GM12872 (cell line): ENCODE results near the gene DENND6A.

Source experiments
- TF ChIP-seq, protein P1 (sequence below): IDR thresholded peaks from 3 replicates; pipeline ENCODE4 v1.5.1; 2011; ENCODE audit warnings: low read depth, mild to moderate bottlenecking, low read length, moderate library complexity; ENCODE audit not compliant: insufficient read depth

DENND6A gene

GRCh38 chr3:57598765-57599360 is 94.0 kb downstream of the DENND6A start:
- TF ChIP-seq, protein P1, sequence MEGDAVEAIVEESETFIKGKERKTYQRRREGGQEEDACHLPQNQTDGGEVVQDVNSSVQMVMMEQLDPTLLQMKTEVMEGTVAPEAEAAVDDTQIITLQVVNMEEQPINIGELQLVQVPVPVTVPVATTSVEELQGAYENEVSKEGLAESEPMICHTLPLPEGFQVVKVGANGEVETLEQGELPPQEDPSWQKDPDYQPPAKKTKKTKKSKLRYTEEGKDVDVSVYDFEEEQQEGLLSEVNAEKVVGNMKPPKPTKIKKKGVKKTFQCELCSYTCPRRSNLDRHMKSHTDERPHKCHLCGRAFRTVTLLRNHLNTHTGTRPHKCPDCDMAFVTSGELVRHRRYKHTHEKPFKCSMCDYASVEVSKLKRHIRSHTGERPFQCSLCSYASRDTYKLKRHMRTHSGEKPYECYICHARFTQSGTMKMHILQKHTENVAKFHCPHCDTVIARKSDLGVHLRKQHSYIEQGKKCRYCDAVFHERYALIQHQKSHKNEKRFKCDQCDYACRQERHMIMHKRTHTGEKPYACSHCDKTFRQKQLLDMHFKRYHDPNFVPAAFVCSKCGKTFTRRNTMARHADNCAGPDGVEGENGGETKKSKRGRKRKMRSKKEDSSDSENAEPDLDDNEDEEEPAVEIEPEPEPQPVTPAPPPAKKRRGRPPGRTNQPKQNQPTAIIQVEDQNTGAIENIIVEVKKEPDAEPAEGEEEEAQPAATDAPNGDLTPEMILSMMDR = no peak

GRCh38 chr3:57597127-57597923 is 95.6 kb downstream of the DENND6A start, which contains the start of gene ARF4:
Gene ARF4, minus strand, starts transcription at chr3:57597344. Its CDS starts 204 bp downstream, at chr3:57597140.
- TF ChIP-seq, protein P1 = peak; percentile 19; the same call in 1 of the 3 replicates

GRCh38 chr3:57596495-57597126 is 96.3 kb downstream of the DENND6A start:
- TF ChIP-seq, protein P1 = no peak

DNA sequence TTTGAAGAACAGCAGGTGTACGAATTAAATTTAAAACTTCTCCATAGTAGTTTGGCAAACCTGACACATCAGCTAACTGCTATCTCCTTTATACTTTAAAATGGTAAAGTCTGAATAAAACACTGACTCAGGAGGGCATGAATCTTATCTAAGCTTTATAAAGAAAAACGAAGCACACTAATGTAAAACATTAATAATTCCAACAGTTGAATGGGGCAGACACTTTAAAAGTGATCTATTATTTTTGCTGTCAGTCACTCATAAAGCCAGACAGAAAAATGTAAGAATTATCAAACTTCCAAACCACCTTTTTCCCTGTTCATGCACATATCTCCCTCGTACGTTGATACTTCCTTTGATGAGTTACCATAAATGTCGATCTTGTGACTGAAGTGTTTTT is 98.3 kb downstream of the DENND6A start:
- TF ChIP-seq, protein P1 = no peak

DNA sequence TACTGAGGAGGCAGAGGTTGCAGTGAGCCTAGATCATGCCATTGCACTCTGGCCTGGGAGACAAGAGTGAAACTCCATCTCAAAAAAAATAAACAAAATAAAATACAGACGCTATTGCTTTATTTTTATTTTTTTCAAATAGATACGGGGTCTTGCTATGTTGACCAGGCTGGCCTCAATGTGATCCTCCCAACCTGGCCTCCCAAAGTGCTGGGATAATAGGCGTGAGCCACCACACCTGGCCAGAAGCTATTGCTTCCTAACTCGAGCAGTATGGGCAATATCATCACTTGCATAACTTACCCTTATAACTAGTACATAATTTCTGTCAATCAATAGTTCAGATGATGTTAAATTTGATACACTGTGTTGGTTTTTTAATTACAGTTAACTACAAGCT is 98.7 kb downstream of the DENND6A start:
- TF ChIP-seq, protein P1 = no peak

- TF ChIP-seq, protein P1 = no peak
These were observed 100.6 kb downstream of the DENND6A start for GRCh38 chr3:57592306-57592705.

DNA sequence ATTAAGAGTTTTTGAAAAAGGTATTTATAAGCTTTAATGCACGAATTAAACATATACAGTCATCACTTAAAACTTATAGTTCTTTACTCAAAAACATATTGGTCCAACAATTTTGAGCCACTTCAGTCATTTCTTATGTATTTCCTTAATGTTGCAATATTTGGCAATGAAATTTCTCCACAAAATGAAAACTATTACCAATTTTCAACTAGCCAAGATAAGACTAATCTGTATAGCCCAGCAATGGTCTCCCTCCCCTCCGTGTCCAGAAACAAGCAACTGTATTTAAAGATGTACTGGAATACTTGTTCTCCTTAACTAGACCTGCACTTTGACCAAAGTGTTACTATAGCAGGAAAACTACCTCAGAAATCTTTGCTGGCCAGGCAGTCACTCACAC is 105.0 kb downstream of the DENND6A start:
- TF ChIP-seq, protein P1 = no peak
